Right cardiac atrium (tissue), 5 donors: ENCODE results near the gene PADI1. TPM values are rescaled to one million over a fixed set of nuclear protein-coding genes. Genes with fewer than 3 reads are reported as not detected.
A peak's percentile ranks its signal among the peaks of the same experiment; 100 is the strongest.
"Not testable (repeated sequence)": the region's sequence is repeated elsewhere in the genome, so short reads cannot be mapped to it uniquely, and the experiment has no call there.

ENCODE experiments used
- ATAC-seq, 2 donors: fragments of 200-7000 bp; cut with Tn5 transposase; one replicate each; pipeline versions ENCODE4 v1.8.0 to v1.9.1; 2020; ENCODE audit warnings: moderate library complexity in 2 of 2, mild to moderate bottlenecking in 1 of 2
- DNase-seq, 3 donors: peaks; one replicate each; pipeline ENCODE4 v3.0.0-alpha.2; 2020
- H3K27ac ChIP-seq: one replicate; pipeline ENCODE4 v1.5.1; 2013; ENCODE audit warnings: mild to moderate bottlenecking, low read length, control low read depth, moderate library complexity
- H3K27me3 ChIP-seq: one replicate; pipeline ENCODE4 v1.6.1; 2013; ENCODE audit not compliant: control insufficient read depth, insufficient read depth
- H3K4me1 ChIP-seq: one replicate; pipeline ENCODE4 v1.6.1; 2013; ENCODE audit warnings: low read length; ENCODE audit not compliant: control insufficient read depth, insufficient read depth
- H3K4me3 ChIP-seq: one replicate; pipeline ENCODE4 v1.5.1; 2013; ENCODE audit warnings: low read length, control low read depth
- H3K9me3 ChIP-seq: one replicate; pipeline ENCODE4 v1.6.1; 2013; ENCODE audit warnings: low read length; ENCODE audit not compliant: control insufficient read depth
- WGBS: extraction: QIAGEN DNeasy Blood & Tissue Kit; methylation state at CpG from one replicate; pipeline ENCODE4 v1.1.7; 2013; 5-methylcytosine and 5-hydroxymethylcytosine counted together
- intact Hi-C, 4 donors: fragments of 100-400 bp; cut with DNase I; formaldehyde crosslinking; loops; one replicate each; pipeline versions ENCODE4 v1.11.0 to v1.14.0; 2022 to 2023
- polyA plus RNA-seq: library from polyadenylated mRNA; stranded (reverse); fragments of 200-250 nt; gene quantifications from one replicate; pipeline ENCODE4 v1.2.3, GENCODE V29; 2013
- total RNA-seq, 4 donors: library from RNA; stranded (reverse); fragmentation: NEBNext Ultra II Directional; extraction: Animal tissue kit (Norgen Biotek cat#: 25700); gene quantifications; one replicate each; pipeline ENCODE4 v1.2.1, GENCODE V29; 2021
- donor health status: healthy with polysubstance abuse.
- donor health status: DM: no; HTN: yes; CAD: no.
- donor health status: DM: no; HTN: no; CAD: no.
- donor health status: DM: no; HTN: yes; CAD: no; lungs with severe emphysema.
- donor health status: DM: yes; HTN: yes; CAD: no.

The PADI1 gene
- total and polyA plus RNA-seq, 5 donors: not detected

GRCh38 chr1:17235135-17235885 lies 30.4 kb downstream of the PADI1 start:
- no peak for DNase-seq
- Histone ChIP-seq H3K4me1 (no peaks in the 10 kb centered on the region), H3K27me3 (no peaks in the 10 kb centered on the region), H3K27ac (no peak overlapping the region), H3K9me3 (no peaks in the 10 kb centered on the region), H3K4me3 (no peak overlapping the region)
- WGBS: 84% methylated on average over 9 of the region's 9 CpGs
- intact Hi-C loops: loop anchor here in 3 of 4 donors (5.0 kb wide), 2 partner anchors 108 to 173 kb away; no protein-coding TSS in a partner anchor
- no peak for ATAC-seq

GRCh38 chr1:17236779-17237560 lies 32.0 kb downstream of the PADI1 start:
- Histone ChIP-seq H3K4me1 (no peaks in the 10 kb centered on the region), H3K27ac (no peak overlapping the region), H3K9me3 (no peaks in the 10 kb centered on the region), H3K4me3 (no peak overlapping the region), H3K27me3 (no peaks in the 10 kb centered on the region)
- WGBS: 20% methylated on average over 18 of the region's 18 CpGs
- intact Hi-C loops: loop anchor here (2.0 to 5.0 kb wide), 4 partner anchors 110 to 175 kb away; no protein-coding TSS in a partner anchor
- peak; percentile 82 to 94 (median 90) for DNase-seq
- ATAC-seq: peak; percentile 67 to 85

GRCh38 chr1:17237561-17237903 lies 32.6 kb downstream of the PADI1 start:
- no peaks in the 10 kb centered on the region for H3K4me1 ChIP-seq
- ATAC-seq: no peak
- H3K27ac ChIP-seq: no peak overlapping the region
- WGBS: 76% methylated on average over 4 of the region's 4 CpGs
- intact Hi-C loops: loop anchor here (2.0 to 5.0 kb wide), 4 partner anchors 110 to 175 kb away; no protein-coding TSS in a partner anchor
- DNase-seq: no peak
- no peak overlapping the region for H3K4me3 ChIP-seq
- no peaks in the 10 kb centered on the region for H3K9me3 ChIP-seq
- H3K27me3 ChIP-seq: no peaks in the 10 kb centered on the region

GRCh38 chr1:17239420-17239819 lies 34.5 kb downstream of the PADI1 start:
- H3K27me3 ChIP-seq: no peaks in the 10 kb centered on the region
- ATAC-seq: peak; percentile 28 to 51
- no peak overlapping the region for H3K4me3 ChIP-seq
- intact Hi-C loops: loop anchor here in 3 of 4 donors (5.0 kb wide), 2 partner anchors 112 to 177 kb away; no protein-coding TSS in a partner anchor
- H3K4me1 ChIP-seq: no peaks in the 10 kb centered on the region
- no peak overlapping the region for H3K27ac ChIP-seq
- WGBS: 24% methylated on average over 1 of the region's 1 CpG
- peak in 1 of 3 donors; percentile 17 for DNase-seq
- H3K9me3 ChIP-seq: no peaks in the 10 kb centered on the region

GRCh38 chr1:17241011-17241779 lies 36.3 kb downstream of the PADI1 start:
- H3K4me3 ChIP-seq, intact Hi-C loops, H3K9me3 ChIP-seq, H3K4me1 ChIP-seq, H3K27me3 ChIP-seq, ATAC-seq, DNase-seq, H3K27ac ChIP-seq: not testable (repeated sequence)
- WGBS: 55% methylated on average over 25 of the region's 28 CpGs

- H3K27me3 ChIP-seq, H3K9me3 ChIP-seq, H3K4me3 ChIP-seq, ATAC-seq, H3K27ac ChIP-seq, H3K4me1 ChIP-seq, DNase-seq, intact Hi-C loops: not testable (repeated sequence)
- 86% methylated on average over 9 of the region's 11 CpGs for WGBS
Observed at GRCh38 chr1:17241780-17242074, 36.8 kb downstream of the PADI1 start.

- 73% methylated on average over 1 of the region's 1 CpG for WGBS
- Histone ChIP-seq H3K4me1 (no peaks in the 10 kb centered on the region), H3K27ac (no peak overlapping the region), H3K27me3 (no peaks in the 10 kb centered on the region), H3K4me3 (no peak overlapping the region), H3K9me3 (no peaks in the 10 kb centered on the region)
- DNase-seq: no peak
- ATAC-seq: no peak
- intact Hi-C loops: no loop called here
Observed at GRCh38 chr1:17243274-17243673, 38.3 kb downstream of the PADI1 start.

- H3K9me3 ChIP-seq: no peaks in the 10 kb centered on the region
- WGBS: 62% methylated on average over 14 of the region's 14 CpGs
- no peak overlapping the region for H3K27ac ChIP-seq
- H3K27me3 ChIP-seq: no peaks in the 10 kb centered on the region
- DNase-seq (no peak), ATAC-seq (no peak)
- H3K4me1 ChIP-seq: no peaks in the 10 kb centered on the region
- intact Hi-C loops: no loop called here
- H3K4me3 ChIP-seq: no peak overlapping the region
Observed at GRCh38 chr1:17244821-17245740, 40.2 kb downstream of the PADI1 start.

GRCh38 chr1:17245816-17246325 lies 40.9 kb downstream of the PADI1 start:
- intact Hi-C loops: no loop called here
- H3K4me1 ChIP-seq: no peaks in the 10 kb centered on the region
- H3K4me3 ChIP-seq: no peak overlapping the region
- DNase-seq: no peak
- no peak for ATAC-seq
- WGBS: 73% methylated on average over 7 of the region's 7 CpGs
- no peak overlapping the region for H3K27ac ChIP-seq
- no peaks in the 10 kb centered on the region for H3K9me3 ChIP-seq
- H3K27me3 ChIP-seq: no peaks in the 10 kb centered on the region

GRCh38 chr1:17246971-17247370 lies 42.0 kb downstream of the PADI1 start:
- no peaks in the 10 kb centered on the region for H3K27me3 ChIP-seq
- no peak overlapping the region for H3K27ac ChIP-seq
- no peaks in the 10 kb centered on the region for H3K9me3 ChIP-seq
- no peaks in the 10 kb centered on the region for H3K4me1 ChIP-seq
- DNase-seq (no peak), ATAC-seq (no peak)
- WGBS: 78% methylated on average over 2 of the region's 2 CpGs
- H3K4me3 ChIP-seq: no peak overlapping the region
- intact Hi-C loops: no loop called here
